ENCODE measurements around the gene UPK3A.

Gene UPK3A

GRCh38 chr22:45304971-45305370, 20.2 kb downstream of the UPK3A start:
- H4K20me1 ChIP-seq (ENCODE audit: insufficient read depth, low read length), result no peaks in the 10 kb centered on the region
- H3K36me3 ChIP-seq (ENCODE audit: insufficient read depth, low read length), result no peaks in the 10 kb centered on the region
- no peak overlapping the region for H3K27ac ChIP-seq (ENCODE audit: low read length)
- H3K9me3 ChIP-seq (ENCODE audit: insufficient read depth, low read length, severe bottlenecking), result no peaks in the 10 kb centered on the region
- H3K27me3 ChIP-seq (ENCODE audit: insufficient read depth, low read length, poor library complexity), result peaks cover 5% of the 10 kb centered on the region
- H2AFZ ChIP-seq (ENCODE audit: low read depth, low read length), result no peak overlapping the region
- H3K79me2 ChIP-seq (ENCODE audit: insufficient read depth, low read length), result peaks cover under 1% of the 10 kb centered on the region; the same call in 1 of the 2 replicates
- no peak overlapping the region for H3K4me3 ChIP-seq (ENCODE audit: low read depth in 1 of 2, low read length in 2 of 2)
- TF ChIP-seq CTCF (IDR thresholded peaks at IDR 0.05; ENCODE audit: borderline replicate concordance, extremely low read depth, low read length, poor library complexity, severe bottlenecking) (no peak), EZH2 (IDR thresholded peaks at IDR 0.05; ENCODE audit: borderline replicate concordance, low read depth, low read length, severe bottlenecking) (no peak)
- ATAC-seq (ENCODE audit: insufficient read depth, low read depth) (no peak), DNase-seq (no peak)
- H3K4me2 ChIP-seq (ENCODE audit: insufficient read depth, low read length), result no peak overlapping the region
- H3K4me1 ChIP-seq (ENCODE audit: insufficient read depth, low read length), result peaks cover 11% of the 10 kb centered on the region
- no peak overlapping the region for H3K9ac ChIP-seq (ENCODE audit: low read depth, low read length)

GRCh38 chr22:45305456-45306075, 20.8 kb downstream of the UPK3A start:
- H3K4me2 ChIP-seq (ENCODE audit: insufficient read depth, low read length), result no peak overlapping the region
- peaks cover 15% of the 10 kb centered on the region for H3K4me1 ChIP-seq (ENCODE audit: insufficient read depth, low read length)
- TF ChIP-seq EZH2 (IDR thresholded peaks at IDR 0.05; ENCODE audit: borderline replicate concordance, low read depth, low read length, severe bottlenecking) (no peak), CTCF (IDR thresholded peaks at IDR 0.05; ENCODE audit: borderline replicate concordance, extremely low read depth, low read length, poor library complexity, severe bottlenecking) (no peak)
- peaks cover 7% of the 10 kb centered on the region for H3K79me2 ChIP-seq (ENCODE audit: insufficient read depth, low read length)
- no peak overlapping the region for H3K9ac ChIP-seq (ENCODE audit: low read depth, low read length)
- H3K27ac ChIP-seq (ENCODE audit: low read length), result no peak overlapping the region
- no peaks in the 10 kb centered on the region for H4K20me1 ChIP-seq (ENCODE audit: insufficient read depth, low read length)
- peaks cover 2% of the 10 kb centered on the region for H3K27me3 ChIP-seq (ENCODE audit: insufficient read depth, low read length, poor library complexity)
- H3K4me3 ChIP-seq (ENCODE audit: low read depth in 1 of 2, low read length in 2 of 2), result no peak overlapping the region
- no peak for DNase-seq
- H3K9me3 ChIP-seq (ENCODE audit: insufficient read depth, low read length, severe bottlenecking), result no peaks in the 10 kb centered on the region
- no peak overlapping the region for H2AFZ ChIP-seq (ENCODE audit: low read depth, low read length)
- ATAC-seq (ENCODE audit: insufficient read depth, low read depth), result no peak
- no peaks in the 10 kb centered on the region for H3K36me3 ChIP-seq (ENCODE audit: insufficient read depth, low read length)

DNA sequence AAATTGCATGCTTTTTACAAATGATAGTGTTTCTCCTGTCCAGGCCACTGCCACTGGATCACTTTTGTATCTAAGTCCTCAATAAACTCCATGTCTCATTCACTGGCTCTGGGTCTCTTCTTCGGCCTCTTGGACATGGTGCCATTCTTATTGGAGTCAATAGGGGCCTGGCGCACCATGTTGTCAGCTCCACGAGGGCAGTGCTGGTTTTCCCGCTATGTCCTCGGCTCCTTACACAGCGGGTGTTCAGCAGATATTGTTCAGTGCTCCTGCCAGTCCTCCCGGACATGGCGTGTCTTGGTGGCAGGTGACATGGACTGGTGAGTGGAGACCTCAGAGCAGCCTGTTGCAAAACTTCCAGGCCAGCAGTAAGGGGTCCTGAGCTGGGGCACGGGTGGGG, 21.4 kb downstream of the UPK3A start:
- no peak overlapping the region for H3K4me2 ChIP-seq (ENCODE audit: insufficient read depth, low read length)
- TF ChIP-seq EZH2 (IDR thresholded peaks at IDR 0.05; ENCODE audit: borderline replicate concordance, low read depth, low read length, severe bottlenecking), result no peak
- TF ChIP-seq CTCF (IDR thresholded peaks at IDR 0.05; ENCODE audit: borderline replicate concordance, extremely low read depth, low read length, poor library complexity, severe bottlenecking), result no peak
- no peaks in the 10 kb centered on the region for H3K27me3 ChIP-seq (ENCODE audit: insufficient read depth, low read length, poor library complexity)
- H3K36me3 ChIP-seq (ENCODE audit: insufficient read depth, low read length), result no peaks in the 10 kb centered on the region
- peaks cover 2% of the 10 kb centered on the region; the same call in 1 of the 2 replicates for H4K20me1 ChIP-seq (ENCODE audit: insufficient read depth, low read length)
- DNase-seq, result no peak
- peaks cover 20% of the 10 kb centered on the region for H3K4me1 ChIP-seq (ENCODE audit: insufficient read depth, low read length)
- H3K79me2 ChIP-seq (ENCODE audit: insufficient read depth, low read length), result peaks cover 12% of the 10 kb centered on the region
- no peak overlapping the region for H3K4me3 ChIP-seq (ENCODE audit: low read depth in 1 of 2, low read length in 2 of 2)
- no peak overlapping the region for H3K27ac ChIP-seq (ENCODE audit: low read length)
- H2AFZ ChIP-seq (ENCODE audit: low read depth, low read length), result no peak overlapping the region
- no peaks in the 10 kb centered on the region for H3K9me3 ChIP-seq (ENCODE audit: insufficient read depth, low read length, severe bottlenecking)
- H3K9ac ChIP-seq (ENCODE audit: low read depth, low read length), result no peak overlapping the region
- ATAC-seq (ENCODE audit: insufficient read depth, low read depth), result no peak

Measured in DND-41 (cell line).